HG03432 (cell line): Measurements from ENCODE around the gene ITGA2B.
"Not testable (repeated sequence)": the region's sequence is repeated elsewhere in the genome, so short reads cannot be mapped to it uniquely, and the experiment has no call there.

ENCODE experiments used
- ATAC-seq: cut with Tn5 transposase; IDR thresholded peaks from one replicate; pipeline ENCODE4 v1.9.1; 2021; ENCODE audit warnings: mild to moderate bottlenecking, moderate library complexity; ENCODE audit not compliant: unreplicated experiment

ITGA2B gene

DNA sequence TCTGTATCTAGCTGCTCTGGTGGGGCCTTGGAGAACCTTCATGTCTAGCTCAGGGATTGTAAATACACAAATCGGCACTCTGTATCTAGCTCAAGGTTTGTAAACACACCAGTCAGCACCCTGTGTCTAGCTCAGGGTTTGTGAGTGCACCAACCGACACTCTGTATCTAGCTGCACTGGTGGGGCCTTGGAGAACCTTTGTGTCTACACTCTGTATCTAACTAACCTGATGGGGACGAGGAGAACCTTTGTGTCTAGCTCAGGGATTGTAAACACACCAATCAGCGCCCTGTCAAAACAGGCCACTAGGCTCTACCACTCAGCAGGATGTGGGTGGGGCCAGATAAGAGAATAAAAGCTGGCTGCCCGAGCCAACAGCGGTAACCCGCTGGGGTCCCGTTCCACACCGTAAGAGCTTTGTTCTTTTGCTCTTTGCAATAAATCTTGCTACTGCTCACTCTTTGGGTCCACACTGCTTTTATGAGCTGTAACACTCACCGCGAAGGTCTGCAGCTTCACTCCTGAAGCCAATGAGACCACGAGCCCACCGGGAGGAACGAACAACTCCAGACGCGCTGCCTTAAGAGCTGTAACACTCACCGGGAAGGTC is 19.9 kb downstream of the ITGA2B start:
- ATAC-seq: not testable (repeated sequence)

DNA sequence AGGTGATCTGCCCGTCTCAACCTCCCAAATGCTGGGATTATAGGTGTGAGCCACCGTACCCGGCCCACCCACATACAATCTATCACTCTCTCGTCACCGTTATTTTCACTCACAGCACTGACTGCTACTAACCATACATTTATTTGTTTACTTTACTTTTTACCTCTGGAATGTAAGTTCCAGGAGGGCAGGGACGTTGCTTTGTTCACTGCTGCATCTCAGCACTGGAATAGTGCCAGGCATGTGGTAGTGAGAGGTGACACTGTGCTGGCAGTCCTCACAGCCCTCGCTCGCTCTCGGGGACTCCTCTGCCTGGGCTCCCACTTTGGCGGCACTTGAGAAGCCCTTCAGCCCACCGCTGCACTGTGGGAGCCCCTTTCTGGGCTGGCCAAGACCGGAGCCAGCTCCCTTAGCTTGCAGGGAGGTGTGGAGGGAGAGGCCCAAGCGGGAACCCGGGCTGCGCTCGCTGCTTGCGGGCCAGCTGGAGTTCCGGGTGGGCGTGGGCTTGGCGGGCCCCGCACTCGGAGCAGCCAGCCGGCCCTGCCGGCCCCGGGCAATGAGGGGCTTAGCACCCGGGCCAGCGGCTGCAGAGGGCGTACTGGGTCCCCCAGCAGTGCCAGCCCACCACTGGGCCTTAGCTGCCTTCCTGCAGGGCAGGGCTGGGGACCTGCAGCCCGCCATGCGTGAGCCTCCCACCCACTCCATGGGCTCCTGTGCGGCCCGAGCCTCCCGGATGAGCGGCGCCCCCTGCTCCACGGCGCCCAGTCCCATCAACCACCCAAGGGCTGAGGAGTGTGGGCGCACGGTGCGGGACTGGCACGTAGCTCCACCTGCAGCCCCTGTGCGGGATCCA is 20.8 kb downstream of the ITGA2B start:
- ATAC-seq: not testable (repeated sequence)

- no peak for ATAC-seq
Measured at GRCh38 chr17:44367231-44367979, 22.0 kb downstream of the ITGA2B start.

DNA sequence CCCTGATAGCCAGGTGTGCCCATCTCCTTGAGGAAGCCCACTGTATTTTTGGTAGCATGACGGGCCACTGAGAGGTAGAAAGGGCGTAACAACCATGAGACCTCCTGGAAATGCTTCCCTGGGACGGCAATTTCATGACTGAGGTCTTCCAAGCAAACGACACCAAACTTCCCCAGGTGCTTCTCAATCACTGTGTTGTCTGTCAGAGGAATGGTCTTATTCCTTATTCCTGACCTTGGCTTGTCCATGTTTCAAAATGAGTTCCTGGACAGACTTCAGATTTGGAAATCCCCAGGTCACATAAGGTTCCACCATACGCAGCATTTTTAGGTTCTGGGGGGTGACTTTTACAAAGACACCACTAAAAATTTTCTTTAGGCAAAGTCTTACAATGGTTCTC is 24.4 kb downstream of the ITGA2B start:
- ATAC-seq: not testable (repeated sequence)

GRCh38 chr17:44363613-44364159 is 25.8 kb downstream of the ITGA2B start, which contains the start of gene FAM171A2:
TSS of gene FAM171A2 (minus strand) at chr17:44363853. CDS start at chr17:44363714, 139 bp downstream.
- peak; percentile 53 for ATAC-seq

GRCh38 chr17:44362949-44363612 is 26.4 kb downstream of the ITGA2B start:
- ATAC-seq: no peak

- ATAC-seq: no peak
Measured at GRCh38 chr17:44362459-44362948, 26.9 kb downstream of the ITGA2B start.

GRCh38 chr17:44361292-44362260 is 27.9 kb downstream of the ITGA2B start:
- ATAC-seq: no peak

DNA sequence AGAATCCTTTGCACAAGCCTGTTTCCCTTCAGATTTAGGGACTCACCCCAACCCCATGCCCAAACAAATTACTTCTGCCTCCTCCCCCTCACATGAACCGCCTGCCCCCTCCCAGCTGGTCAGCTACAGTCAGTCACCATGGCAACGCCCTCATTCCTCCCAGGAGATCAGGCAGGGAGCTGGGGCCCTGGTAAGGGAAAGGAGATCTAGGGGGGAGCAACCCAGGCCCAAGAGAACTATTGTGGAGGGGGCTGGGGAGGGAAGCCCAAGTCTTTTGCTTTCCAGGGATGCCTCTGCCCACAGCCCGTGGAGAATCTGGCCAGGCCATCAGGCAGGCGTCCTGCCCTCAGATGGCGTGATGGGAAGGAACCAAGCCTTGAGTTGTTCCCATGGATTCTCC is 28.6 kb downstream of the ITGA2B start:
- ATAC-seq: no peak

DNA sequence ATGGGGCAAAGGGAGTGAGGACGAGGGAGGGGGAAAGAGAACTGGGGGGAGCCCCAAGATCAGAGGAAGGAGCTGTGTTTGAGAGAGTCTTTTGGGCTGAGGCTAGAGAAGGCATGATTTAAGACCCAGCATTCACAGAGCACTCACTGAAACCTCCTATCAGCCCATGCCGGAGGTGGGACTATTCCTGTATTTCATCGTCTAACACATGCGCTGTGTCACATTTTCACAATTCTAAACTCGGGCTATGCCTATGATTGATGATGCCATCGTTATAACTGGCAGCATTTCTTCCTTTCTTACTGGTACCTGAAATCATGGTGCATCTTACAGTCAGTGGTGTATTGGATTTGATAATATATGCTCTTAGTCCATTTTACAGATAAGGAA is 29.3 kb downstream of the ITGA2B start:
- no peak for ATAC-seq

DNA sequence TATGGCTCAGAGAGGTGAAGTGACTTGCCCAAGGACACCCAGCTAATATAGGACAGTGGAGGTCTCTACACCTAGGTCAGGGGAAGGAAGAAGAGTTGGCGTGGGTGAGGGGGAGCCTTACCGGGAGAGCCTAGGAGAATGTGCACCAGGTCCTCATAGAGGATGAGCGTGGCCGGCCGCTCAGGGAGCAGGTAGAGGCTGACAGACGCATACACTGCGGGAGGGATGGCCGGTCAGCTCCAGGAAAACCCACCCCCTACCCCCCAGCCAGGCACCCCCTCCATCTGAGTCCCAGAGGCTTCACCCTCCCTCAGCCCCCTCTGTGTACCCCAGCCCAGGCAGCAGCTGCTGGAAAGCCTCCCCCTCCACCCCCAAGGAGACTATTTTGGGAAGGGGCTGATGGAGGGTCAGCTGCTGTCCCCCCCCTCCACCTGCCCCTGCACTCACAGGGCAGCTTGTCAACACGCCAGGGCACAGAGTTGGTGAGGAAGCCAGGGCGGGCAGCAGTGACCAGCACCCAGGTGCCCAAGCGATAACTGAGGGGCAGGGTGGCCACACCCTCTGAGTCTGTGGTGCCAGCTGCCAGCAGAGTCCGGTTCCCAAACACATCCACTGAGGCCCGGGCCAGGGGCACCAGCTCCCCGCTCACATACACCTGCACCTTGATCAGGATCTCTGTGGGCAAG is 29.8 kb downstream of the ITGA2B start:
- no peak for ATAC-seq

- no peak for ATAC-seq
Measured at GRCh38 chr17:44359006-44359405, 30.4 kb downstream of the ITGA2B start.

DNA sequence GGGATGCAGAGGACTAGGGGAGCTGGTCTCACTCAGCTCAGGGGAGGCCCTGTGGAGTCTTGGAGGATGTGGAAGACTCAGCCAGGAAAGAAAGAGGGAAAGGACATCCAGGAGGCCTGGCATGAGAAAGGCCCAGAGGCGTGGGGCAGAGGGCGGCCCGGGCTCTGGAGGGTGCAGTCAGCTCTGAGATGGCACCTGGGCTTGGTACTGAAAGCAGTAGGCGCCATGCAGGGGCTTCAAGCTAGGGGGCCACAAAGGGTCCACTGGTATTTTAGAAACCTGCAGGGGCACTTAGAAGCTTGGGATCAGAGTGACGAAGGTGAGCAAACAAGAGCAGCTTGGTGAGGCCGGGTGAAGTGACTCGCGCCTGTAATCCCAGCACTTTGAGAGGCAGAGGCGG is 31.4 kb downstream of the ITGA2B start:
- ATAC-seq: no peak

- no peak for ATAC-seq
Measured at GRCh38 chr17:44356241-44356640, 33.2 kb downstream of the ITGA2B start.

- ATAC-seq: no peak
Measured at GRCh38 chr17:44355642-44356099, 33.8 kb downstream of the ITGA2B start.

GRCh38 chr17:44354582-44355561 is 34.6 kb downstream of the ITGA2B start:
- no peak for ATAC-seq

DNA sequence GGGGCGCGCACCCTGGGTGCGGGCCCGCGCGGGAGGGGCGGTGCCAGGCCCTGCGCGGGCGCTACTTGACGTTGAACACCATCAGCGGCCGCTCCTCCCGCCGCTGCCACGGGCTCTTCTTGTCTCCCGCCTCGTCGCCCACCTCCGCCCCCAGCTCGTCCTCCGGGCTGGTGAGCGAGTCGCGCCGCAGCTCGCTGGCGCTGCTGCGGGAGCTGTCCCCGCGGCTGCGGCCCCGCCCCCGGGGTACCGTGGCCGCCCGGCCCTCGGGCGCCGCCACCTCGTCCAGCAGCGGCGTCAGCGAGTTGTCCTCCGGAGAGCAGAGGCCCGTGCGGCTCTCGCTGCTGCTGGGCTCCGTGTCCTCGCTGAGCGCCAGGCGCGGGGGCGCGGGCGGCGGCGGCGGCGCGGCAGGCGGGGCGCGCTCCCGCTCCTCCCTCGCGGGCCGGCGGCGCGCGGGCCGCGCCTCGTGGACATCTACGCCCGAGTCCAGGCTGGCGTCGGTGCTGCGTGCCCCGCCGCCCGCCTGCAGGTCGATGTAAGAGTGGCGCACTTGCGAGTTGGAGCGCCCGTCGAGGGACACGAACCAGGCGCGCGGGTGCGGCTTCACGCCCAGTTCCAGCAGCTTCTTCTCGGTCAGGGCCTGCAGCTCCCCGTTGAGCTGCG is 35.6 kb downstream of the ITGA2B start:
- ATAC-seq: no peak
